Brain microvascular endothelial cell (primary cell): Measurements from ENCODE around the gene MYO7A.

ENCODE experiments used
- DNase-seq: peaks from one replicate; pipeline ENCODE4 v3.0.0-alpha.2; 2020
- H3K27ac ChIP-seq: fragments of 250-450 bp; sonication (Bioruptor Pico); 2 replicates; pipeline ENCODE4 v1.5.1; 2020; ENCODE audit warnings: mild to moderate bottlenecking, moderate library complexity
- H3K27me3 ChIP-seq: fragments of 250-450 bp; sonication (Bioruptor Pico); replicated peaks from 2 replicates; pipeline ENCODE4 v1.5.1; 2020; ENCODE audit warnings: mild to moderate bottlenecking
- H3K36me3 ChIP-seq: fragments of 250-450 bp; sonication (Bioruptor Pico); replicated peaks from 2 replicates; pipeline ENCODE4 v1.5.1; 2020; ENCODE audit warnings: mild to moderate bottlenecking
- H3K4me3 ChIP-seq: 2 replicates; pipeline ENCODE4 v1.5.1; 2011; ENCODE audit warnings: low read depth, mild to moderate bottlenecking, control low read depth, low read length, moderate library complexity
- CTCF ChIP-seq: IDR thresholded peaks from 2 replicates; pipeline ENCODE4 v1.5.1; 2011; ENCODE audit warnings: low read depth, mild to moderate bottlenecking, moderate library complexity, low read length, control low read depth, inconsistent platforms; ENCODE audit errors: missing control alignments
- in situ Hi-C: cut with HindIII; loops from 2 replicates; pipeline ENCODE4 v1.10.0; 2017; ENCODE audit warnings: low sequenced_read_pairs, low pct_ligation_motif_present

Gene MYO7A

DNA sequence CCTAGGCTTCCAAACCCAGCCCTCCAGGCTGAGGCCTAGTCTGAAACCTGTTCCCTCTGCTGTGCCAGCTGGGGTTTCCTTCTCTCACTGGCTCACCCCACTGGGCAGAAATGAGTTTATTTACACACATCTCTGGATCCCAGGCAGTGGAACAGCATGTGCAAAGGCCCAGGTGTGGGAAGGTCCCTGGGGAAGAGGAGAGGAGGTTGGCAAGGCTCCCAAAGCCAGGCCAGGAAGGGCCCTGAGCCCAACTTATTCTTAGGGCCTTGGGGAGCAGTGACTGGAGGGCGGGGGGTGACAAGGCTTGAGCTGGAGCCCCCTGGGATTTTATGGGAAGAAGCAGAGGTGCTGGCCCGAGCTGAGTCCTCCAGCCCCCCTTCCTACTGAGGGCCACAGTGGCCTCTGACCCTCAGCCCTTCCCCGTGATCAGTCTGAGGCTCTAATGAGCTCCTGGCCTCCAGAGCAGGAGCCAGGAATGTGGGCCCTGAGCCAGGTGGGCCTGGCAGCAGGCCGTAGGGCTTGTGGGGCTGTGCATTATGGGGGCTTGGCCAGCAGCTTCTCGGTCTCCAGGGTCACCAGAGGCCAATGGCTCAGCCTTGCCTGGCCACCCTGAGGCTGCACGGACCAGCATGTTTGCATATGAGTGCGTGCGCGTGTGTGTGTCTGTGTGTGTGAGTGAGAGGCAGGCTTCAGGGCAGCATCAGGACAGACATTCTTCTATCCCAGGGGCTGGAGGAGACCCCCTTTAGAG is 2.9 kb downstream of the MYO7A start:
- TF ChIP-seq CTCF: no peak
- no peak overlapping the region for H3K27ac ChIP-seq
- no peaks in the 10 kb centered on the region for H3K27me3 ChIP-seq

GRCh38 chr11:77131560-77131959 is 3.5 kb downstream of the MYO7A start:
- TF ChIP-seq CTCF: no peak
- Histone ChIP-seq H3K27ac (no peak overlapping the region), H3K4me3 (no peak overlapping the region), H3K27me3 (no peaks in the 10 kb centered on the region), H3K36me3 (no peaks in the 10 kb centered on the region)
- no peak for DNase-seq
- in situ Hi-C loops: no loop called here

More for the DNA sequence above, 2.9 kb downstream of the MYO7A start:
- in situ Hi-C loops: no loop called here
- no peak for DNase-seq
- Histone ChIP-seq H3K4me3 (no peak overlapping the region), H3K36me3 (no peaks in the 10 kb centered on the region)

- in situ Hi-C loops: no loop called here
- Histone ChIP-seq H3K27ac (no peak overlapping the region), H3K4me3 (no peak overlapping the region), H3K27me3 (no peaks in the 10 kb centered on the region), H3K36me3 (no peaks in the 10 kb centered on the region)
- no peak for DNase-seq
- no peak for TF ChIP-seq CTCF
Observed at GRCh38 chr11:77135069-77135468, 7.0 kb downstream of the MYO7A start.

GRCh38 chr11:77136074-77136473 is 8.0 kb downstream of the MYO7A start:
- in situ Hi-C loops: no loop called here
- no peak for TF ChIP-seq CTCF
- peak; percentile 40 for DNase-seq

DNA sequence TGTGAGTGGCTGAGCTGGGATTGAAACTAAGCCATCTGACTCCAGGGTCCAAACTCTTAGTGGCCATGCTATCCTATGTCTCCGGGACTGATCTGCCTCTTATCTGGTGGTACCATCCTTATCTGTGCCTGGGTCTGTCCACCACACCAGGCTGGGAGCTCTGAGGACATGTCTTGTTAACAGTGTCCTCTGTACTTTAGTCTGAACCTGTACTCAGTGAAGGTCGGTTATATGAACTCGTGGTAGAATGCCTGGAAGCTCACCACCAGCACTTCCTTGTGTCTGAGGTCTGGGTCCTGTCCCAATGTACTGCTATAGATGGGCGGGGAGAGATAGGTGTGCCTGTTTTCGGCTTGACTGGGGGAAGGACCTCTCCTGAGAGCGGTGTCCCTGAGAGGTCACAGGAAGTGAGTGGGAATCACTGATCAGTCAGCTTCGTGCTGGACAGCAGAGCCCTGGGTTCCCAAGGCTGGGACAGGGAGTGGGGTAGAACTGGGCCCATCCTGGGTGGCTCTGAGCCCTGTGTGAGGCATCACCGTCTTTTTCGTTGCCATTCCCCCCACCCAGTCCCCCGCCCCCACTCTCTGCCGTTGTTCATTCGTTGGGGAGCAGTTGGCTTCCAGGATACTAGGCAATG is 8.9 kb downstream of the MYO7A start:
- DNase-seq: no peak
- TF ChIP-seq CTCF: no peak
- in situ Hi-C loops: no loop called here
- Histone ChIP-seq H3K4me3 (no peak overlapping the region), H3K27me3 (no peaks in the 10 kb centered on the region), H3K36me3 (no peaks in the 10 kb centered on the region), H3K27ac (no peak overlapping the region)

More at GRCh38 chr11:77136074-77136473, 8.0 kb downstream of the MYO7A start:
- no peak overlapping the region for H3K4me3 ChIP-seq
- no peaks in the 10 kb centered on the region for H3K27me3 ChIP-seq
- no peaks in the 10 kb centered on the region for H3K36me3 ChIP-seq
- H3K27ac ChIP-seq: no peak overlapping the region
